Measurements from ENCODE around the gene DENND1B. TPM values are rescaled to one million over a fixed set of nuclear protein-coding genes. Genes with fewer than 3 reads are reported as not detected.
"Not testable (repeated sequence)": the region's sequence is repeated elsewhere in the genome, so short reads cannot be mapped to it uniquely, and the experiment has no call there.

DENND1B gene
- total RNA-seq, 1 donor from 2014 or later, result 5.9 TPM

DNA sequence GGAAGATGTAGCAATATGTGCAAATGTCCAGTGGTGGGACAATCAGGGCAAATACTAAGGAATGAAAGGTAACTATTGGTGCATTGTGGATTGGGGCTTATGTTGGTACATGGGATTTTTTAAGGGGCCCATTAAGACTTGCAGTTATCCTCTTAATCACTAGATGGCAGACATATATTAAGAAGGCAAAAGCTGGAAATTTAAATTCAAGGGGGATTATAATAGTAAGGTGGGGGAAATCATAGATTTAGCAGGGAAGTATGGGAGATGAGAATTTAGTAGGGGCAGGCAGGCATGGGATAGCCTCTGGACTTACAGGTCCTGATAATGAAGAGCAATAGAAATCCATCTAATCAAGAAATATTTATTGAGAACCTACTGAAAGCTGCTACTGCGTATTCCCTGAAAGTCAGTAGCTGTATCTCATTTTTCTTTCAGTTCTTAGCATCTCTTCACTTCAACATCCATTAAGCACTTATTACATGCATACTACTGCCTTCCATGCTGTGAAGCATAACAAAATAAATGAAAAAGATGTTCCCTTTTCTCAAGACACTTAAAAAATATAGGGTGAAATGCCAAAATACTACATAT lies 255.4 kb downstream of the DENND1B start:
- TF ChIP-seq, protein P1, sequence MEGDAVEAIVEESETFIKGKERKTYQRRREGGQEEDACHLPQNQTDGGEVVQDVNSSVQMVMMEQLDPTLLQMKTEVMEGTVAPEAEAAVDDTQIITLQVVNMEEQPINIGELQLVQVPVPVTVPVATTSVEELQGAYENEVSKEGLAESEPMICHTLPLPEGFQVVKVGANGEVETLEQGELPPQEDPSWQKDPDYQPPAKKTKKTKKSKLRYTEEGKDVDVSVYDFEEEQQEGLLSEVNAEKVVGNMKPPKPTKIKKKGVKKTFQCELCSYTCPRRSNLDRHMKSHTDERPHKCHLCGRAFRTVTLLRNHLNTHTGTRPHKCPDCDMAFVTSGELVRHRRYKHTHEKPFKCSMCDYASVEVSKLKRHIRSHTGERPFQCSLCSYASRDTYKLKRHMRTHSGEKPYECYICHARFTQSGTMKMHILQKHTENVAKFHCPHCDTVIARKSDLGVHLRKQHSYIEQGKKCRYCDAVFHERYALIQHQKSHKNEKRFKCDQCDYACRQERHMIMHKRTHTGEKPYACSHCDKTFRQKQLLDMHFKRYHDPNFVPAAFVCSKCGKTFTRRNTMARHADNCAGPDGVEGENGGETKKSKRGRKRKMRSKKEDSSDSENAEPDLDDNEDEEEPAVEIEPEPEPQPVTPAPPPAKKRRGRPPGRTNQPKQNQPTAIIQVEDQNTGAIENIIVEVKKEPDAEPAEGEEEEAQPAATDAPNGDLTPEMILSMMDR (conservative IDR thresholded peaks at IDR 0.05; ENCODE audit: low read depth, low read length), result peak; percentile 56
- H3K4me3 ChIP-seq (ENCODE audit: low read depth, low read length), result no peak overlapping the region

DNA sequence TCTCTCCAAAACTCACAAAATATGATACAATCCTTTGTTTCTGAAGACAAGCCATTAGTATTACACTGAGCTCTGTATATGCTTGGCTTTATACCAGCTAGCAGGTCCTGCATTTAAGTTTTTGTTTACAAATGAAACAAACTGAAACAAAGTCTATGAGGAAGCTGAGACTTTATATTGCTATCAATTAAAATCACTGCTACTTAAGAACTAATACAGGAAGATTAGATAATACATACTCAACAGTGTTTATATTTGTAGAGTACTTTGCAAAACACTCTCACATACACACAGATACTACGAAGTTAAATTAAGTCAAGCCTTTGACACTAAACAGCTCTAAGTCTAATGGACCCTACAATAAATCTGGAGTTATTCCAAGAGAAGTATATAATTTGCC lies 259.9 kb downstream of the DENND1B start:
- TF ChIP-seq, protein P1 (conservative IDR thresholded peaks at IDR 0.05; ENCODE audit: low read depth, low read length), result no peak
- H3K4me3 ChIP-seq (ENCODE audit: low read depth, low read length), result no peak overlapping the region
- DNase-seq (ENCODE audit: low read depth), result no peak

More for the DNA sequence above, 255.4 kb downstream of the DENND1B start:
- no peak for DNase-seq (ENCODE audit: low read depth)

DNA sequence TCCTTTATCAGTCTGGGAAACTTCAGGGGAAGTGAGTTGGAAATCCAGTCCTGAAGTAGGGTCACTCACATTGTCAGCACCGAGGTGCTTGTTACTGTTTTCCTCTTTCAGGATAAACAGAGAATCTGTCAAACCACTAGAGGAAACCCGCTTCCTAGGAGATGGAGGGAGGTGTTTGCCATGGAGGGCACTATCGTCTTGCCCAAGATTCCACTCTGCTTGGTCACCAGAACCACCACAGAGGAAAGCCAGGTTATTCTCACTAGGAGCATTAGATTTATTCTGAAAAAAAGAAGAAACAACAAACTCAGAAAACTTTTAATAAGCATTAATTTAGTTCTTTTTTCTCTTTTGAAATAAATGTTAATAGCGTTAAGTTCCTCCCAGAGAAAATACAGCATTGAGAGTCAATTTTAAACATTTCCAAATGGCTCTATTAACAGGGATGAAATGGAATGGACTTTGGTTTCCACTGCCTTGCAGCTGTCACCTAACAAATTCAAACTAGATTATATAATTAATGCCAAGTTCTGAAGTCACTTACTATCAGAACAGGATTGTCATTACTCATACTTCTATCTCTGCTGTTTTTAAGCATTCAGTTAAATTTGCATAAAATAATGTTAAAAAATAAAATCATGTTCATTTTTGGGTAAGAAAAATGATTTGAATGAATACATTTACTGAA lies 264.4 kb downstream of the DENND1B start:
- TF ChIP-seq, protein P1 (conservative IDR thresholded peaks at IDR 0.05; ENCODE audit: low read depth, low read length), result no peak
- no peak overlapping the region for H3K4me3 ChIP-seq (ENCODE audit: low read depth, low read length)
- DNase-seq (ENCODE audit: low read depth), result no peak

DNA sequence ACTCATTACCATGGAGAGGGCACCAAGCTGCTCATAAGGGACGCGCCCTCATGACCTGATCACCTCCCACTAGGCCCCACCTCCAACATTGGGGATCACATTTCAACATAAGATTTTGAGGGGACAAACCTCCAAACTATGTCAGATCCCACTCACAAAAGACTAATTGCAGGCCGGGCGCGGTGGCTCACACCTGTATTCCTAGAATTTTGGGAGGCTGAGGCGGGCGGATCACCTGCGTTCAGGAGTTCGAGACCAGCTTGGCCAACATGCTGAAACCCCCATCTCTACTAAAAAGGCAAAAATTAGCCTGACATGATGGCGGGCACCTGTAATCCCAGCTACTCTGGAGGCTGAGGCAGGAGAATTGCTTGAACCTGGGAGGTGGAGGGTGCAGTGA lies 278.6 kb downstream of the DENND1B start:
- no peak for DNase-seq (ENCODE audit: low read depth)
- TF ChIP-seq, protein P1 (conservative IDR thresholded peaks at IDR 0.05; ENCODE audit: low read depth, low read length), result no peak
- H3K4me3 ChIP-seq (ENCODE audit: low read depth, low read length), result no peak overlapping the region

DNA sequence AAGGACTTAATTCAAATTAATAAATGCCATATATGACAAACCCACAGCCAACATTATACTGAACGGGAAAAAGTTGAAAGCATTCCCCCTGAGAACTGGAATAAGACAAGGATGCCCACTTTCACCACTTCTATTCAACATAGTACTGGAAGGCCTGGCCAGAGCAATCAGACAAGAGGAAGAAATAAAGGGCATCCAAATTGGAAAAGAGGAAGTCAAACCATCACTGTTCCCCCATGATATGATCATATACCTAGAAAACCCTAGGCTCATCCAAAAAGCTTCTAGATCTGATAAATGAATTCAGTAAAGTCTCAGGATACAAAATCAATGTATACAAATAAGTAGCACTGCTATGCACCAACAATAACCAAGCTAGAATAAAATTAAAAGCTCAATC lies 283.8 kb downstream of the DENND1B start:
- DNase-seq (ENCODE audit: low read depth); H3K4me3 ChIP-seq (ENCODE audit: low read depth, low read length): not testable (repeated sequence)

DNA sequence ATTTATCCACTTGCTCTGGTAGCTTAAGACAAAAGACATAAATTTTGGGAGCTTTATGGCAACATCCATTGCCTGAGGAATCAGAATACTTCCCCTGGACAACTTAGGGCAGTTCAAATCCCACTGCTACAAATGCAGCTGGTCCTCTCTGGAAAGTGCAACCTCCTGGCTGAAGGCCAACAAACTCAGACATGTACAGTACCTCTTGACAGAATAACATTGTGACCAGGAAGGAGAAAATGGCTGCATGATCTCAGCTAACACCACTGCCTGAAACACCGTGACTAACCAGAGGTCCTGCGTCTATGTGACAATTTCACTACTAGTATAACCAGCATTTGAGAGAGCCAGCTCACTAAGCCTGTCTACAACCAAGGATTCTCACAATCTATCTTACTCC lies 288.3 kb downstream of the DENND1B start:
- H3K4me3 ChIP-seq (ENCODE audit: low read depth, low read length), result no peak overlapping the region
- no peak for DNase-seq (ENCODE audit: low read depth)
- TF ChIP-seq, protein P1 (conservative IDR thresholded peaks at IDR 0.05; ENCODE audit: low read depth, low read length), result no peak

DNA sequence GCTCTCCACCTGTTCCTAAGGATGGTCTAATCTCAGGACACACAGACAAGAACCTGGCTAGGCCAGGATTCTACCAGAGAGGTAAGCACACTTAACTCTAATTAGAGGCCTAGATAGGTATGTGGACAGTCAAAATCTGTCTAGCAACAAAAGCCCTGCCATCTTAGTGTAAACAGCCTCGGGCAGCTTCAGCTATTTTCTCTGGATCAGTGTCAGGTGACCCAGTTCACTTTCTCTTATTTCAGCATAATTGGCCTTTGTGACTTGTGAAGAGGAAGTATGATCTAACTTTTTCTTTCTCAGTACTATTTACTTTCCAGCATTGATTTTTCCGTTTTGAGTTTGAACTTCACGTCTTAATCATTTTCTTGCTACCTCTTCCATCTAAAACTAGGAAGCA lies 289.5 kb downstream of the DENND1B start:
- H3K4me3 ChIP-seq (ENCODE audit: low read depth, low read length), result no peak overlapping the region
- no peak for DNase-seq (ENCODE audit: low read depth)
- TF ChIP-seq, protein P1 (conservative IDR thresholded peaks at IDR 0.05; ENCODE audit: low read depth, low read length), result no peak
